ENCODE data around the gene CLDN14. TPM values are rescaled to one million over a fixed set of nuclear protein-coding genes. Genes with fewer than 3 reads are reported as not detected.

The CLDN14 gene
- total RNA-seq, 1 donor from 2014 or later = not detected

Other genes with a start within 250 kb of the CLDN14 start
- gene MORC3, start 159.9 kb downstream of the CLDN14 start, total RNA-seq = 36.9 and 38.5 TPM in 2 replicates
- 18.5 and 18.6 TPM in 2 replicates for gene CHAF1B, start 94.7 kb downstream of the CLDN14 start, total RNA-seq
- 0.22 and 0.44 TPM in 2 replicates for gene SIM2, start 219.0 kb upstream of the CLDN14 start, total RNA-seq

All from T-helper 1 cell treated with Interleukin-12 subunit alpha and Interleukin-12 subunit beta and Interleukin-4 antibody, amounts not matched to agents 30 ng/mL and 1 ng/mL, for 36 hours (primary cell).